GM19468 (cell line): ENCODE results near the gene NFU1.
"Not testable (repeated sequence)": the region's sequence is repeated elsewhere in the genome, so short reads cannot be mapped to it uniquely, and the experiment has no call there.

ENCODE experiments used
- ATAC-seq: cut with Tn5 transposase; IDR thresholded peaks from one replicate; pipeline ENCODE4 v1.9.1; 2021; ENCODE audit warnings: mild to moderate bottlenecking, moderate library complexity, moderate number of reproducible peaks; ENCODE audit not compliant: unreplicated experiment; ENCODE audit errors: extremely low read depth

The NFU1 gene

DNA sequence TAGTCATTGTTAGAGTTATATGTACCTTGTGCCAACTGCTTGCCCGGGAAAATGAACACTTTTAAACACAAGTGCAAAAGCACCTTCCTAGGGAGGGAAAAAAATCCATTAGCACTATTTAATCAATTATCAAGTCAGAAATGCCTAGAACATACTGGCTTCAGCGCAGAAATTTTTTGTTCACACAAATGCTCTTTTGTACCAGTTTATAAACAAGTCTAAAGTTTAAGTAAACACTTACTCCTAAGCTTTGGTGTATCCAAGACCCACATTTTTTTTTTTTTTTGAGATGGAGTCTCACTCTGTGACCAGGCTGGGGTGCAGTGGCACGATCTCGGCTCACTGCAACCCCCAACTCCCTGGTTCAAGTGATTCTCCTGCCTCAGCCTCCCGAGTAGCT is 80.8 kb downstream of the NFU1 start:
- ATAC-seq, result no peak

DNA sequence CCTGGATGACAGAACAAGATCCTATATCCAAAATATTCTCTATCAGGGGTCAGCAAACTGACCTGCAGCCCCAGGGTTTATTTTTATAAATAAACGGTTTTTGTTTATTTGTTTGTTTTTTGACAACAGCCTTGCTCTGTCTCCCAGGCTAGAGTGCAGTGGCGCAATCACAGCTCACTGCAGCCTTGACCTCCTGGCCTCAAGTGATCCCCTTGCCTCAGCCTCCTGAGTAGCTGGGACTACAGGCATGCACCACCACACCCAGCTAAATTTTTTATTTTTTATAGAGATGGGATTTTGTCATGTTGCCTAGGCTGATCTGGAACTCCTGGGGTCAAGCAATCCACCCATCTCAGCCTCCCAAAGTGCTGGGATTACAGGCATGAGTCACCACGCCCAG is 82.3 kb downstream of the NFU1 start:
- not testable (repeated sequence) for ATAC-seq

DNA sequence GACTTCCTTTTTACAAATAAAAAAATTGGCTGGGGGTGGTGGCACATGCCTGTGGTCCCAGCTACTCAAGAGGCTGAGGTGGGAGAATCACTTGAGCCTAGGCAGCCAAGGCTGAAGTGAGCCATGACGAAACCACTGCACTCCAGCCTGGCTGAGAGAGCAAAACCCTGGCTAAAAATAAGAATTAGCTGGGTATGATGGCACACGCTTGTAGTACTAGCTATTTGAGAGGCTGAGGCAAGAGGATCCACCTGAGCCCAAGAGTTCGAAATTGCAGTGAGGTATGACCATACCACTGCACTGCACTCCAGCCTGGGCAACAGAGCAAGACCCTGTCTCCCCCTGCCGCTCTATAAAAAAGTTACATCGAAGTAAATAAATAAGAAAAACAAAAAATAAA is 83.9 kb downstream of the NFU1 start:
- ATAC-seq, result no peak

DNA sequence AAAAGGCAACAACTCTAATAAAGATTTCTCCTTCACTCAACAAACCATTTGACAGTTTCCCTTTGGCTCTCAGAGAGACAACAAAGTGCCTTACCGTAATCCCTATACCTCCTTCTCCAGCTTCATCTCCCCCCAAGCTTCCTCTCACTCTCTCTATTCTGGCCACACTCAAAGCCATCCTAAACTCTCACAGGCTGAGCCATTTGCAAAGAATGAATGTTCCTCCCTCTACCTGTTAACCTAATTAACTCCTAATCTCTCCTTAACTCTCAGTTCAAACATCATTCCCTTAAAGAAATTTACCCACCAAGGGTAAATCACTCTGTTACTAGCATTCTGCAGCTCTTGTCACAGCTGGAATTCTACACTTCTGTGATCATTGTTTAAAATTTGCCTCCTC is 88.5 kb downstream of the NFU1 start:
- no peak for ATAC-seq
